ENCODE data around the gene GRK3. TPM values are rescaled to one million over a fixed set of nuclear protein-coding genes. Genes with fewer than 3 reads are reported as not detected.
"Not testable (repeated sequence)": the region's sequence is repeated elsewhere in the genome, so short reads cannot be mapped to it uniquely, and the experiment has no call there.

Gene GRK3
- total RNA-seq, 1 donor from 2014 or later: 0.20 TPM

DNA sequence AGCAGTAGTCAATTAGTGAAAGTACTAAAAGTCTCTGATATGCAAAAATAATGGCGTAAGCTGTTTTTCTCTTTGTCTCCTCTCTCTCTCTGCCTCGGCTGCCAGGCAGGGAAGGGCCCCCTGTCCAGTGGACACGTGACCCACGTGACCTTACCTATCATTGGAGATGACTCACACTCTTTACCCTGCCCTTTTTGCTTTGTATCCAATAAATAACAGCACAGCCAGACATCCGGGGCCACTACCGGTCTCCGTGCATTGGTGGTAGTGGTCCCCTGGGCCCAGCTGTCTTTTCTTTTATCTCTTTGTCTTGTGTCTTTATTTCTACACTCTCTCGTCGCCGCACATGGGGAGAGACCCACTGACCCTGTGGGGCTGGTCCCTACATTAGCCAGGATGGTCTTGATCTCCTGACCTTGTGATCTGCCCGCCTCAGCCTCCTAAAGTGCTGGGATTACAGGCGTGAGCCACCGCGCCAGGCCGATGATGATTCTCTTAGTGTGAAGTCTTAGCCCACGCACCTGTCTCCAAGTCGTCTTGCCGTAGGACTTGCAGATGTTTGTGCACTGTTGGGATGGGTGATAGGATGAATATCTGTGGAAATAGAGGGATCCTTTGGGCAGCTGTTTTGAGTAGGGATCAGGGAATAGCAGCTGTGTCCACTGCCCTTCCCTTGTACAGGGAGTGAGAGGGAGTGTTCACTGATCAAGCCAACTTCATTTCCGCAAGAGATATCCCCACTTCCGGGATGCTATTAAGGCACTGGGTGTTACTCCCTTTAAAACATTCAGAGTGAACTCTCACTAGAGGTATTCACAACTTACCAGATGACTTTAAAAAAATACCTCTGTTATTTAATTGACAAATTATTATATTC, 61.5 kb downstream of the GRK3 start:
- DNase-seq (ENCODE audit: low read depth, low spot score): not testable (repeated sequence)

DNA sequence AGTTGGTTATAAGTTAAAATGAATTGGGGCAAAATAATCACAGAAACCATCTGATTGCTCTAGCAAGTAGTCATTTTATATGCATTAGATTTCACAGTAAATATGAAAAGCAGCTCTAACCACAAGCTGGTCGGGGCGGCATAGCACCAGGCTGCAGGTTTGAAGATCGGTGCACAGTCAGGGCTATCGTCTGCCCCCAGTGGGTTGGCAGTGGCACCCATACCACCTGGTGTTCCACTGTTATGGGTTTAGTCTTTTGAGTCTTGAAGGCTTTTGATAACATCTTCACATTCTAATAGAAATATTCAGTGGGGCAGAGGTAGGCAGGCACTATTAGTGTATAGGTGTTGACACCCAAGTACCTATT, 62.1 kb downstream of the GRK3 start:
- DNase-seq (ENCODE audit: low read depth, low spot score): no peak

DNA sequence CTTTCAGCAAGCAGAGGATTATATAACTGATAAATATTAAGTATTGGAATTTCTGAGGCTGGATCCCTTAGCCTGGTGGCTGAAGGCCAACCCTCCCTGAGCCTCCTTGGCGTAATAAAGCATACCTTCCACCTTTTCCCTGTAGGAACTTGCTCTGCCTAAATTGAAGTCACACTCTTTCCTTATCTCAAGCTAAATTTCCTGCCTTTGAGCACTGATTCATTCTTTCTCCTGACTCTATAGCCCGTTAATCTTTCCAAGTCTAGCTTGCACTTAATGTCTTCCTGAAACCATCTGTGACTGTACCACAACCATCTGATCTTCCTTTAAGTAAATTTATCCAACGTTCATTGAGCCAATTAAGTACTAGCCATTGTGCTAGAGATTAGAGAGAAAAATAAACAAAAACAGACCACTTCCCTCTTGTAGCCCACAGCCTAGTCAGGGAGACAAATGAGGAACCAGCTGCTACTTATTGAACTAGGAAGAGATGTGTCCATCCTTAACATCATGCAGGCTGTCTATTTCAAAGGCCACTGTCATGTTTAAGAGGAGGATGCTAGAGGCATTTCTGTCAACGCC, 62.9 kb downstream of the GRK3 start:
- DNase-seq (ENCODE audit: low read depth, low spot score): no peak

DNA sequence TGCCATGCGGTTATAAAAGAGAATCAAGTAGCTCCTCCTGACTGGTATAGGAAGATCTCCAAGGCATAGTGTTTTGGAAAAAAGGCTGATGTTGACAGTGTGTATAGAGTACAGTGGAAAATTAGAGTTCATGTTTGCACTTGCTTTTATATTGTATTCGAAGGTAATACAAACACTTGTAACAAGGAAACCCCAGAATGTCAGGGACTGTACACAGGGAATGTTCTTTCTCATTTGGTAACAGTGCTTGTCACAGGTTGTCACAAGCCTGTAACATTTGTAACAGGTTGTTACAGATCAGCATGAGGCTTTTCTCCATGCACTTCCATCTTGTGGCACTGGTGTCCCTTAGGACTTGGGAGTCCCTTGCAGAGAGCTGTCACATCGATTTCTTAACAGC, 64.0 kb downstream of the GRK3 start:
- DNase-seq (ENCODE audit: low read depth, low spot score): no peak

DNA sequence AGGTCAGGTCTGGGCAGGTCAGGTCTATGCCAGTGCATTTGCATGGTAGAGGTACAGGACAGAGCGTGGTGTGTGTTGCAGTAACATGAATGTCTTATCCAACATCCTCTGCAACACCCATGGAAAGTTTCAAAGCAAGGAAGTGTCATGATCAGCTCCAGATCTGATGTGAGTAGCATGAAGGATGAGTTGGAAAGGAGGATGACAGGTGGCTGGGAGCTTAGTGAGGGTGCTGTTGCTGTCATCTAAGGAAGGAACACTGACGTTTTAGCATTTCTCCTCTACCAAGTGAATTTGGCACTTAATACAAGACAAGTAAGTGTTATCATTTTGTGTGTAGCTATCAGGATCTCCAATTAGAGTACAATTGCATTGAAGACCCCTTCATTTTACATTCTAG, 65.1 kb downstream of the GRK3 start:
- no peak for DNase-seq (ENCODE audit: low read depth, low spot score)

DNA sequence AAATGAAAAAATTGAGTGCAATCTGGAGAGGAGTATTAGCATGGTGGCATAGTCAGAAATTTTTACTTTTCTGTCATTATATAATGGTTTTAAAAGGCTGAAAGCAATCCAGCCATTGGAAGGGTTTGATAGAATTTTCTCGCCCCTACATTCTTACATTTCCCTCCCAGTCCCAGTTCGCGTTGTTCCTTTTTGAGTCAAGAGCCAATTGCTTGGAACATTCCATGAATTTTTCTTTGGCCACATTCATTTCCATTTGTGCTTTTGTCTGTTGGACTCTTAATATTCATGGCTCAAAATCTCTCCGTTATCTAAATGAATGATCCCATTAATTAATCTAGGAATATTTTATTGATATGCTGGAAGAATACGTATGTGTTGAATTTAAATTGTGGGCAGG, 66.0 kb downstream of the GRK3 start:
- DNase-seq (ENCODE audit: low read depth, low spot score): no peak

DNA sequence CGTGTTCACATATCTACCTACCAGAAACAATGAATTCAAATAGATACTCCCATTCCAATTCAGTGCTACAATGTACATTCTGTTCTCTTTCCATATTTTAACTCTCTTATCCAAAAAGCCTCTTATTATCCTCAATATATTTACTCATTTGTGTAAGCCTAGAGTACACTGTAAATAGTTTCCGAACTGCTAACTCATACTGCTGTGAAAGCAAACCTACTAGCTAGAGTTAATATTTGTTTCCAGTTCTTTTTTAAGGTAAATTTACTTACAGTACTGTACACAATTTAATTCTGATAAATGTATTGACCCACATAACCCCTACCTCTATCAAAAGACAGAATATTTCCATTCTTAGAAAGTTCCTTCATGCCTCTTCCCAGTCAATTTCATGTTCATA, 71.8 kb downstream of the GRK3 start:
- DNase-seq (ENCODE audit: low read depth, low spot score): no peak

DNA sequence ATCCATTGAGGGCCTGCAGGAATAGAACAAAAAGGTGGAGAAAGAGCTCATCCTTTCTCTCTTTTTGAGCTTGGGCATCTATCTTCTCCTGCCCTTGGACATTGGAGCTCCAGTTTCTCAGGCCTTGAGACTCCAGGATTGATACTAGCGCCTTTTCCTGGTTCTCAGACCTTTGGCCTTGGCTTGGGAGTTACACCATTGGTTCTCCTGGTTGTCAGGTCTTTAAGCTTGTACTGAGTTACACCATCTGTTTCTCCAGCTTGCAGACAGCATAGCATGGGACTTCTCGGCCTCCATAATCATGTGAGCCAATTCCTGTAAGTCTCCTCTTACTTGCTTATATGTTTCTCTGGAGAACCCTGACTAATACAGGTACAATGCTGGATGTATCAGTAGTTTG, 72.6 kb downstream of the GRK3 start:
- no peak for DNase-seq (ENCODE audit: low read depth, low spot score)

DNA sequence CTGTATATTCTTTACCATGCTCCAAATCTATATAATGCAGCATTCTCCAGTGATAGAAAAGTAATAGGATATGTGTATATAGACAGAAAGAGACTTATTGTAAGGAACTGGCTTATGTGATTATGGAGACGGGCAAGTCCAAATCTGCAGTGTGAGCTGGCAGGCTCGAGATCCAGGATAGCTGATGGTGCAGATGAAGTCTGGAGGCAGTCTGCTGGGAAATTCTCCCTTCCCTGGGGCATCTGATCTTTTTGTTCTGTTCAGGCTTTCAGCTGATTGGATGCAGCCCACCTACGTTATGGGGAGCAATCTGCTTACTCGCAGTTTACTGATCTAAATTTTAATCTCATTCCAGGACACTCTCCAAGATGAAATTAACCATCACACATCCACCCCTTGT, 73.2 kb downstream of the GRK3 start:
- DNase-seq (ENCODE audit: low read depth, low spot score): no peak

DNA sequence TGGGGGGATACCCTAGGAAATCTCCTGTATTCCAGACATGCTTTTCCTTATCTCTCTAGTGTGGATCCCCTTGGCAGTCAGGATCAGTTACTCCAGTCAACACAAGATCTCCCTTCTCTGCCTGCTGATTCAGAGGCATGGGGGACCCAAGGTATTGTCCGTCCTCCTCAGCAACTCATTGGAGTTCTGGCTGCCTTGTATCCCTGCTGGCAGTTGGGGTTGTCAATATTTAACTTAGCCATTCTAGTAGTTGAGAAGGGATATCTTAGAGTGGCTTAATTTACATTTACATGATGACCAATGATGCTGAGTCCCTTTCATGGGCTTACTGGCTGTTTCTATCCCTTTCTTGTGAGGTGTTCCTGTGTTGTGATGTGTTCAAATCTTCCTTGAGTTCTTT, 74.2 kb downstream of the GRK3 start:
- DNase-seq (ENCODE audit: low read depth, low spot score): no peak

DNA sequence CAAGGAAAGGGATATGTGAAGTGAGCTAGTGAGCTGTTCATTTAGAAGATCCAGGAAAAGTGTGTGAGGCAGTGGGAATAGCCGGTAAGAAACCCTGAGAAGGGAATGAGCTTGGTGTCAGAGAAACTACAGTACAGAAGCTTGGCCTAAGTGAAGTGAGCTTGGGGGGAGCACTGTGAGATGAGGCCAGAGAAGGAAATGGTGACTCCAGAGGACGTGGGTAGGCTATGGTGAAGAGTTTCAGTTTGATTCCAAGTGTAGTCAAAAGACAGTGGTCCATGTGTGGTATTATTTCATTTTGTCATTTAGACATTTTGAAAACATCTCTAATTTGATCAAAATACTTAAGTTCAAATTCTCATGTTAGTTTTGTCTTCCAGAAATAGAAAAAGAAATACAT, 77.2 kb downstream of the GRK3 start:
- DNase-seq (ENCODE audit: low read depth, low spot score): no peak

DNA sequence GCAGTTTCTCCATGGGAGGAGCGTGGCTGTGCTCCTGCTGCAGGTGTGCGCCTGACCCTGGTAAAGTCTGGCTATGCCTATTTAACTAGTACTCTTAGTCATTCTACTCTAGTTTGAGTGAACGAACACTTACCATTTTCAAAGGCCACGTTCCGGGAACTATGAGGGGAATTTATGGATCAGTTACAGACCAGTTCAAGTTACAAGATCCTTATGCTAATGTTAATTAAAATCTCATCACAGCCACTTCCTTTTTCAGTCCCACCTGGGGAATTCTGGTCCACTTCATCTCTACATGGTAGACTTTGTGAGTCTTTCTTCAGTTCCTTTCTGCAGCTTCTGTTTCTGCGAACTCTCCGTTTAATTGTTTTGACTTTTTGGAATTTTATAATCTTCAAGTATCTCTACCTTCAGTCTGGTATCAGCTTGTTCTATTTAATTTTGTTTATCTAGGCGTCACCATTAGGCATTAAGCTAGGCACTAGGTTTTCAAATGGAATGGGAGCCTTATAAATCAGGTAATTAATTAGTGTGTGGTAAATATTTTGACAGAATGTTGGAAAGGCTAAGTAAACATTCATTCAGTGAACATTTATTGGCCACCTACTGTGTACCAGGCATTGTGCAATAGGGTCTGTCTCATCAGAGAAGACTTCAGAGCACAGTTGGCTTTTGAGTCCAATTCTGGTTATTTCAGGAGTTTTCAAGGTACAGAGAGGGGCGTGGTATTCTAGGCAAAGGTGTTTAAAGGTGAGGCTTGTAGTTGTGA, 78.9 kb downstream of the GRK3 start:
- no peak for DNase-seq (ENCODE audit: low read depth, low spot score)

DNA sequence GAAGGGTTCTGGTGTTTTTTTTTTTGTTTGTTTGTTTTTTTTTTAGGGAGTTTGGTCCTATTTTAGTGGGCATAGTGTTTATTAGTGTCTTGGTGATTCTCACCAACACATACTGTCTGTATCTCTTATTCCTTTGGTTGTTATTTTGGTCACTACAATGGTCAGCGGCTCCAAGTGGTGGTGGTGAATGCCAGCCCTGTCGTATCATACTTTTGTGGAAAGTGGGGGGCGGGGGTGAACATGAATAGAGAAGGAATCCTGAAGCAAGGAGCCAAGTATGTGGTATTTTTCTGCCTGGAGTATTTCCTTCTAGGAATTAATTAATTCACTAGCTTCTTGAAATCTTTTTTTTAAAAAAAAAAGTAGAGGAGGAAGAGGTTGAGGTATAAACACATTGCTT, 79.6 kb downstream of the GRK3 start:
- DNase-seq (ENCODE audit: low read depth, low spot score): no peak

DNA sequence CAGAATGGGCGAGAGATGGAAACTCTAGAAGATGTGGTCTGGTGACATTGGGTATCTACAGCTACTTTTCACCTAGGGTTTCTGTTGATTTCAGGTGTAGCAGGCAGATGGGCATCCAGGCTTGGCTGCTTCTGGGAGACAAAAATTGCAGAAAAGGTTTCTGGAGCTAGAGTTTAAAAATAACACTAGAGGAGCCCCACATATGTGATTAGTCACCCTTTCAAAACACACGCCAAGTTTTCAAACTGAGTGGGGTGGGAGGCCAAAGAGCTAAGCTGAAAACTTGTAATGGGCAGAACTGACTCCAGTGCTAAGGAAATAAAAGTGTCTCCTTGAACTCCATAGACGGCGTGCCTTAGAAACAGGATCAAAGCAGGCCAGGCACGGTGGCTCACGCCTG, 80.8 kb downstream of the GRK3 start:
- DNase-seq (ENCODE audit: low read depth, low spot score): no peak

DNA sequence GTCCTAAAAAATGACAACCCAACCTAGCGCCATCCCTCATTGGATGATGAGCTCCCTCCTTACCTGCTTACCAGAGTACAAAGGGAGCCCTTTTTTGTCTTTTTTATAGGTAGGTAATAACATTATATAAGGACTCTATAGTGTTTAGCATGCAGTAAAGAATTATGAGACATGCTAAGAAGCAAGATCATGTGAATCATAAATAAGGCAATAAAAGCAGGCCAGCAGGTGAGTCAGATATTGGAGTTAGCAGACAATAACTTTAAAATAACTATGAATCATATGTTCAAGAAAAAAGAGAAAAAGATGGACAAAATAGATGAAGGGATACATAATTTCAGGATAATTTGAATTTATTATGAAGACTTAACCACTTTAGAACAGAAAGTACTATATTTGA, 81.5 kb downstream of the GRK3 start:
- DNase-seq (ENCODE audit: low read depth, low spot score): no peak

DNA sequence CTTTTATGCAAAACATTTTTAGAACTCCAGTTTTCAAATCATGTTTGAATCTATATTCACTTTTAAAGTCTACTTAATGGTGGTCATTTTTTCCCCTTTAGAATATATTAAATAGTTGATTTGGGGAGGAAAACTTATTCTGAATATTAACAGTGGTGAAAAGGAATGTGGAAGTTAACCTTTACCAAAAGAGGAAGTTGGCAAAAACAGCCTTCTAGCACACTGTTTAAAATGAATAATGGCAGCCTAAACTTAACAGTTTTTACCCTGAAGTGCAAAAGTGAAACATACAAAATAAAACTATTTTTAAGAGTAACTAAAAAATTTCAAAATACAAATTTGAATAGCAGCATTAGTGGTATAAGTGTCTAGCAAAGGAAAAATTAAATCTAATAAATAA, 86.4 kb downstream of the GRK3 start:
- DNase-seq (ENCODE audit: low read depth, low spot score): no peak

DNA sequence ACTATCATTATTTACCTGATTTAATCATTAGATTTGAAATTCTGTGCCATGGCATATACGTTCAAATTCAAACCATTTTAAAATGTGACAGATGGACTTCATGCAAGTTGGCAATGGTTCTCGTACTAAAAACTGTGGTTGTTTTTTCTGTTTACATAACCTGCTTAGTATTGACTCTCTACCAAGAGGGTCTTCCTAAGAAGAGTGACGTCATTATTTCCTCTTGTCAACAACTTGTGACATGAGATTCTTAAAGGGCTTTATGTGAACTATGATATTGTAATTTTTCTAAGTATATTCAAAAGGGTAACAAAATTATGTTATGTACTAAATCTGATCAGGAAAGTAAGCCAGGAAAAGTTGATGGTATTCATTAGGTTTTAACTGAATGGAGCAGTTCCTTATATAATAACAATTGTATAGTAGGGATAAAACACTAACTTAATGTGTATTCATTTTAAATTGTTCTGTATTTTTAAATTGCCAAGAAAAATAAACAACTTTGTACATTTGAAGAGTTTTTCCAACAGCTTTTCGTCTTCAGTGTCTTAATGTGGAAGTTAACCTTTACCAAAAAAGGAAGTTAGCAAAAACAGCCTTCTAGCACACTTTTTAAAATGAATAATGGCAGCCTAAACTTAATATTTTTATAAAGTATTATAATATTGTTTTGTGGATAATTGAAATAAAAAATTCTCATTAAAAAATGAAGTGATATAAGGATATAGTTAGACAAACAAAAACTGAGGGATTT, 87.0 kb downstream of the GRK3 start:
- no peak for DNase-seq (ENCODE audit: low read depth, low spot score)

DNA sequence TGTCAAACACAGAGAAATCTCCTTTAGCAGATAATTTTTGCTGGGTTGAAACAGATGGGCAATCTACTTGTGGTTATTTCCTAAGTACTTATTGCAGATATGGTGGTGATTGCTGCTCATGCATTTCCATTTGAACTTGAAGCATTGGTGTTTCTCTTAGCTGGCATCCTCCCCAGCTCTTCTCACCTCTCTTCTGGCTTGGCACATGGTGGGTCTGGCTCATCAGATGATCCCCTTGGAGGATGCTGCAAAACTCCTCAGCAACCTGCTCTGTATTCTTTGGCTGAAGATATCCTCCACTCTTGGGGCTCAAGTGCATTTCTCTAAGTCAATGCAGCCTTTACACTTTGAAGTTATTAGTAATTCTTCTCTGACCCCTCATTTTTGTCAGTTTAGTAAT, 90.2 kb downstream of the GRK3 start:
- no peak for DNase-seq (ENCODE audit: low read depth, low spot score)

DNA sequence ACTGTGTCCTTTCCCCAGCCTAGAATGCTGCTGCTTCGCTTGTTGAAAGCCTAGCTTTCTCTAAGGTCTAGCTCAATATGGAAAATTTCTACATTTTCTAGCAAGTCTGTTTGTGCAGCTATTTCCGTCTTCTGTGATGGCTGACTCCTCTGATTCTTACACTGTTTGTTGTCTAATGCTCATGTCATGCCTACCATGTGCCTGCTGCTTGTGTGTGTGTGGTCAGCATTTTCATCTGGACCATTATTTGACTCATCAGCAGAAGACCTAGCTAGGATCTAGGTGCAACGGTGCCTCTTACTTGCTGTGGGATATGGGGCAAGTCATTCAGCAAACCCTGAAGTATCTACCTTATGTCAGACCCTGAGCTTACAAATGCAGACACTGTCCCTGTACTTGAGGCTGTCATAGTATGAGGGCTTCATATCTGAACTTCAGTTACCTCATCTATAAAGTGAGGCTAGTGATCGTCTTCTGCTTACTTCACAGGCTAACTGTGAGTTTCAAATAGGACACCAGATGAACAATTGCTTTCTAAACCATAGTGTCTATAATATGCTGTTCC, 91.0 kb downstream of the GRK3 start:
- DNase-seq (ENCODE audit: low read depth, low spot score): no peak

DNA sequence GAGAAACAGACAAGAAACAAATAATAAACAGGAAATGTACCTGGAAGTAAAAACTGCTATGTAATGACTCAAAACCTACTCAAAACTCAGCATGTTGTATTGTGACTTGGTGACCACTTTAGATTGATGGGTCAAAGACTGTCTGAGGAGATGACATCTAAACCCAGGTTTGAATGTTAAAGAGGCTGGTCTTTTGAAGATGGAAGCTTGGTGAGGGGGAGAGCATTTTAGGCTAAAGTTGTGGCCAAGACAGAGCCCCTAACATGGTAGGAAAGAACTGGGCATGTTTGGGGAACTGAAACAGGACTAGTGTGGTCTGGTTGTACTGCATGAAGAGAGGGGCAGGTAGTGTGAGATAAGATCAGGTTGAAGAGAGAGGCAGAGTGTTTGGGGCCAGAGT, 92.2 kb downstream of the GRK3 start:
- no peak for DNase-seq (ENCODE audit: low read depth, low spot score)

DNA sequence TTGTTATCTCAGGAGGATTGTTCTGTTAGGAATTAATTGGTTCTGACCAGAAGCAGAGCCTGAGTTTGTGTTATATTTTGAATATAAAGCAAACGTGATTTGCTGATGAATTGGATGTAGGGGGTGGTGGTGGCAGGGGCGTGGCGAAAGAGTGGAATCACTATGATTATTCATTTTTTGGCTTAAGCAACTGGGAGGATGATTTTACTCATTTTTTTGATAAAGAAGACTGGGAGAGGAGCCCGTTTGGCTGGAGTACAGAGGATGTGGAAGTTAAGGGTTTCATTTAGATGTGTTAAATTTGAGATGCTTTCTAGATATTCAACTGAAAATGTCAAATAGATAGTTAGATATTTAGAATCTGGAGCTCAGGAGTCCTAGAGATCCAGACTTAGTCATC, 94.2 kb downstream of the GRK3 start:
- DNase-seq (ENCODE audit: low read depth, low spot score): no peak

DNA sequence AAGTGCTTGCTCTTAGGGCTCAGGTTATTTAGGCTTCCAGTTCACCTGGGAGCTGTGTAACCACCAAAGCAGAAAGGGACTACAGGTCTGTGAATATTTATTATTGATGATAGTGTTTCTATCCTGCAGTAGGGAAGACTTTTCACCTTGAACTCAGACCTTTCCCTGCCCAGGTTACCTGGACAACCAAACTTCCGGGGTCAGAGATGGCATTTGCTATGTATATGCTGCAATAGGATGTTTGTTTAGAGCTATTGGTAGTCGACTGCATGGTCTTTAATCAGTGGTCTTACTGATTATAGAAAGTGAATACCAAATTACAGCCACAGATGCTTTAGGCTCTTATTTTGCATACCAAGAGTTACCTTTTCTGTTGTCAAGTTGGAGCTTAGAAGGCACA, 94.9 kb downstream of the GRK3 start:
- DNase-seq (ENCODE audit: low read depth, low spot score): no peak
